GM18873 (cell line): ENCODE data around the gene UBE2H.
"Not testable (repeated sequence)": the region's sequence is repeated elsewhere in the genome, so short reads cannot be mapped to it uniquely, and the experiment has no call there.

Source experiments
- ATAC-seq: cut with Tn5 transposase; IDR thresholded peaks from one replicate; pipeline ENCODE4 v1.9.1; 2021; ENCODE audit warnings: mild to moderate bottlenecking, moderate library complexity, moderate number of reproducible peaks; ENCODE audit not compliant: unreplicated experiment, low FRiP score

The UBE2H gene

DNA sequence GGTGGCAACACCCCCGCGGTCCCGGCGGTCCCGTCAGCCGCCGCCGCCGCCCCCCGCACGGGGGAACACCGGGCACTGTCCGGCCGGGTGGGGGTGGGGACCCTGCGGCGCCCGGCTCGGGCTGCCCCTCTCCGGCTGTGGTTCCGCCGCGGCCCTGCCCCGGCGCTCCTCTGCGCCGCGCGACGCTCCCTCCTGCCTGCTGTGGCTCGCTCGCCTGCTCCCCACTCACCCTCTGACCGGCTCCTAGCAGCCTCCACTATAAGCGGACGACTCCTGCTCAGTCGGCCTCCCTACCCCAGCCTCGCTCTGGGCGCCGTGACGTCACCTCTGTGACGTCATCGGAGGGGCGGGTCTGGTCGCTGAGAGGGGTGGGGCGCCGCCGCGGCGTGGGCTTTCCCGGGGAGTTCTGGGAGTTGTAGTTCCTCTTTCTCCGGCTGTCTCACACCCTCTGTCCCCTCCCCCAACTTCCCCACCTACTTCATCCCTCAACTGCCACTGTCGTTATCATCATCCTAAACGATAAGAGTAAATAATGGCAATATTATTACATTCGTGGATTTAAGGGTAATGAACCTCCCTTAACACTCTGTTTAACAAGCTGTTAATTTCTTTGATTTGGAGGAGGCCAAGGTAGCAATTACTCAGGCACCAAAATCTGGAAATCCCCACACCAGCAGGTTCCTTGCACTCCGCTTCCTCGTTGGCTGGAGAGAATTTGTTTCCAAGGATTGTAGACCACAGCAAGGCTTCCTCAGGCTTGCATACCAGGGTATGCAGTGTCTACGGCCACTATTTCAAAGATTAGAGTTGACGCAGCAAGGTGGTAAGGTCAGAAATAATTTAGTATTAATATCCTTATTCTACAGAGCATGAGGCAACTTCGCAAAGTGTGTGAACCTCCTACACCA, at the start of gene UBE2H:
Gene UBE2H (minus strand): TSS at position 308 of the 908 bp plus-strand sequence. CDS start 405 bp downstream, outside the sequence.
- ATAC-seq, result peak; percentile 37

DNA sequence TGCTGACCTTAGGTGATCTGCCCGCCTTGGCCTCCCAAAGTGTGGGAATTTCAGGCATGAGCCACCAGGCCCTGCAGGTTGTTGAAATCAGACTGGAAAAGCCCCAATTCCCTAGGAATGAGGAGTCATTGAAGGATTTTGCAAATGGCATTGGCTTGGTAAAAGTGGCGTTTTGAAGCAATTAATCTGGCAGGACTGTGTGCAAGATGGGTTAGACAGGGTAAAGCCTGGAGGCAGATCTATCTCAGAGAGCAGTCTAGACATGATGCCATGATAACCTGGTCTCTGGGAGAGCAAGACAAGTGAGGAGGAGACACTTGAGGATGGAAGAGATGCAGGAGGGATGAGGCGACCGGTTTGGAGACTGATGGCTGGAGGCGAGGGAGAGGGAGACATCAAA, 45.7 kb upstream of the UBE2H start:
- ATAC-seq, result no peak

DNA sequence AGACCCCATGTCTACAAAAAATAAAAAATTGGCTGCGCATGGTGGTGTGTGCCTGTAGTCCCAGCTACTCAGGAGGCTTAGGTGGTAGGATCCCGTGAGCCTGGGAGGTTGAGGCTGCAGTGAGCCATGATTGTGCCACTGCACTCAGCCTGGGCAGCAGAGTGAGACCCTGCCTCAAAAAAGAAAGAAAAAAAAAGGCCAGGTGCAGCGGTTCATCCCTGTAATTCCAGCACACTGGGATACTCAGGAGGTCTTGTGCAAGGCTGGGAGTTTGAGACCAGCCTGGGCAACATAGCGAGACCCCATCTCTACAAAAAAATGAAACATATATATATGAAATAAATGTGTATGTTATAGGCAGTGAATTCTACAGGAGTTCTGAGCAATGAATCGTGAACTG, 44.5 kb upstream of the UBE2H start:
- no peak for ATAC-seq

DNA sequence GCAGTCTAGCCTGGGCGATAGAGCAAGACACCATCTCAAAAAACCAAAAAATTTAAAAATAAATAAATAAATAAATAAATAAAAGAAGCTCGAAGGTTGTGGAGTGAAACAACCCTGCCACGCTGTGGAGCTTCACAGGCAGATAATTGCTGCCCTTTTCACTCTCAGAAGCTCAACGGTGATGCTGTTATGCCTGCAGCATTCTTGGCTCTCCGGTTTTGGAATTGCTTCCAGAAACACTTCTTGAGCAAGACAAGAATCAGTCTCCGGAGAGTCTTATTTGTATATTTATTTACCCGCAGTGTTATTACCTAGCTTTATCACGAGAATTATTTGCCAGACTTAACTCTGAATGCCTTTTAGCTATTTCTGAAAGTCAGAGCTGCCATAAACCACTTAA, 40.5 kb upstream of the UBE2H start:
- ATAC-seq, result no peak

- ATAC-seq, result no peak
Measured at GRCh38 chr7:129990403-129991192, 37.8 kb upstream of the UBE2H start.

GRCh38 chr7:129989466-129989865, 36.7 kb upstream of the UBE2H start:
- no peak for ATAC-seq

GRCh38 chr7:129986600-129986999, 33.8 kb upstream of the UBE2H start:
- ATAC-seq, result no peak

- no peak for ATAC-seq
Measured at GRCh38 chr7:129980667-129981066, 27.9 kb upstream of the UBE2H start.

- no peak for ATAC-seq
Measured at GRCh38 chr7:129975309-129975708, 22.5 kb upstream of the UBE2H start.

GRCh38 chr7:129970816-129971215, 18.1 kb upstream of the UBE2H start:
- ATAC-seq, result no peak

- no peak for ATAC-seq
Measured at GRCh38 chr7:129969881-129970446, 17.2 kb upstream of the UBE2H start.

- no peak for ATAC-seq
Measured at GRCh38 chr7:129968592-129969383, 16.0 kb upstream of the UBE2H start.

GRCh38 chr7:129960204-129960475, 7.4 kb upstream of the UBE2H start:
- not testable (repeated sequence) for ATAC-seq

- no peak for ATAC-seq
Measured at GRCh38 chr7:129959471-129960203, 6.9 kb upstream of the UBE2H start.

- ATAC-seq, result no peak
Measured at GRCh38 chr7:129958643-129959470, 6.1 kb upstream of the UBE2H start.

DNA sequence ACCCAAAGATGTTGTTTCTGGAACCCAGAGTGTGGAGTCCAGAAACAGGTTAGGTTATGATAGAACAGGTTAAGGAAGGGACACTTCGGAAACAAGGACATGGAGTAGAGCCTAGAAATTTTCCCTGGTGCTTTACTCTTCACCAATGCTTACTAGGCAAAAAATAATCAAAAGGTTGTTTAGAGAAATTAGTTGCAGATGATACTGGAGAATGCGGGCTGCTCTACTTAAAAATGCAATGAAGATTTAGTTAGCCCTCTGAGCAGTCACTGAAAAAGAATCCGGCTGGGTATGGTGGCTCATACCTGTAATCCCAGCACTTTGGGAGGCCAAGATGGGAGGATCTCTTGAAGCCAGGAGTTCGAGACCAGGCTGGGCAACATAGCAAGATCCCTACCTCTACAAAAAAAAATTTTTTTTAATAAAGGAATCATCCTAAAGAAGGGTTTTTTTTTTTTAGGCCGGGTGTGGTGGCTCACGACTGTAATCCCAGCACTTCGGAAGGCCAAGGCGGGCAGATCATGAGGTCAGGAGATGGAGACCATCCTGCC, 3.3 kb upstream of the UBE2H start:
- ATAC-seq, result no peak

GRCh38 chr7:129952086-129952652, 591 bp downstream of the UBE2H start:
- peak; percentile 13 for ATAC-seq
